ENCODE measurements around the gene CD2.

Gene CD2

GRCh38 chr1:116807394-116808199, 53.4 kb downstream of the CD2 start:
- DNase-seq = no peak
- intact Hi-C loops (cut with DNase I) = no loop called here

- no peak for DNase-seq
- intact Hi-C loops (cut with DNase I) = no loop called here
Observed at GRCh38 chr1:116808200-116808847, 54.1 kb downstream of the CD2 start.

- intact Hi-C loops (cut with DNase I) = no loop called here
- no peak for DNase-seq
Observed at GRCh38 chr1:116808848-116809508, 54.7 kb downstream of the CD2 start.

- intact Hi-C loops (cut with DNase I) = no loop called here
- DNase-seq = no peak
Observed at GRCh38 chr1:116811321-116811720, 57.1 kb downstream of the CD2 start.

- DNase-seq = no peak
- intact Hi-C loops (cut with DNase I) = no loop called here
Observed at GRCh38 chr1:116814926-116815723, 60.9 kb downstream of the CD2 start.

GRCh38 chr1:116817582-116818064, 63.4 kb downstream of the CD2 start:
- DNase-seq = peak in 30 of 42 donors; percentile 10 to 58 (median 29)
- intact Hi-C loops (cut with DNase I) = no loop called here

Data from head of caudate nucleus (tissue), 42 donors.